ENCODE measurements around the gene SEL1L. TPM values are rescaled to one million over a fixed set of nuclear protein-coding genes. Genes with fewer than 3 reads are reported as not detected.

The SEL1L gene
- total and polyA plus RNA-seq, 2 donors (not counting 3 experiments of a cell fraction or from before 2014, with no cell fraction given): 15.0 to 95.0 TPM

- no peaks in the 10 kb centered on the region for H3K9me3 ChIP-seq (replicated peaks; ENCODE audit: control insufficient read depth, insufficient read depth, low read length)
- BruUV-seq (replicated peaks): no TSS peak
- no peaks in the 10 kb centered on the region for H3K9me1 ChIP-seq (replicated peaks; ENCODE audit: control insufficient read depth, extremely low read depth, insufficient read depth, low read length)
- intact Hi-C loops (cut with micrococcal nuclease): loop anchor here (5.0 kb wide), 1 partner anchor 213 kb away; the partner anchor contains the start of gene GTF2A1
- H3K4me2 ChIP-seq (ENCODE audit: insufficient read depth, low read length): peak overlapping the region; percentile 35
- ChIA-PET POLR2A (no interaction called here), CTCF (interaction anchor here (0.9 to 2.3 kb wide), 5 partner anchors 7 to 449 kb away, joined by 3 to 14 read pairs (median 4); no protein-coding TSS in a partner anchor)
- H3K27ac ChIP-seq (ENCODE audit: insufficient read depth, low read depth, low read length): no peak overlapping the region
- peaks cover 5% of the 10 kb centered on the region for H3K4me1 ChIP-seq (ENCODE audit: control insufficient read depth, extremely low read depth, insufficient read depth, low read length)
- peak overlapping the region; percentile 27 for H2AFZ ChIP-seq (ENCODE audit: low read depth, low read length)
- TF ChIP-seq MAX (IDR thresholded peaks at IDR 0.05; ENCODE audit: insufficient read depth, insufficient read length) (no peak), EZH2 (IDR thresholded peaks at IDR 0.05; ENCODE audit: borderline replicate concordance, low read depth, low read length, severe bottlenecking) (peak; percentile 78)
- no peak overlapping the region for H3K9ac ChIP-seq (replicated peaks; ENCODE audit: extremely low read depth, insufficient read depth, low read length)
- H3K27me3 ChIP-seq (ENCODE audit: control insufficient read depth in 2 of 2, insufficient read depth in 2 of 2, low read length in 2 of 2): peaks cover 34 to 36% of the 10 kb centered on the region in 2 experiments
- dilution Hi-C loops (cut with MboI; ENCODE audit: extremely low pct_ligation_motif_present, low sequenced_read_pairs): no loop called here
- FAIRE-seq (no peak), DNase-seq (ENCODE audit: low read depth, low spot score) (peak; percentile 29)
- no peaks in the 10 kb centered on the region for H4K20me1 ChIP-seq (replicated peaks; ENCODE audit: control insufficient read depth, extremely low read depth, insufficient read depth, low read length)
- no peaks in the 10 kb centered on the region for H3K79me2 ChIP-seq (ENCODE audit: control insufficient read depth, insufficient read depth, low read length)
- peak overlapping the region in 1 of 3 experiments; percentile 21 for H3K4me3 ChIP-seq (replicated peaks in 1 of 3; ENCODE audit: insufficient read depth in 1 of 3, low read depth in 1 of 3, low read length in 3 of 3)
- H3K36me3 ChIP-seq (ENCODE audit: control insufficient read depth in 2 of 2, extremely low read depth in 1 of 2, insufficient read depth in 2 of 2, low read length in 2 of 2): no peaks in the 10 kb centered on the region
Measured at GRCh38 chr14:81435391-81436295, 98.0 kb downstream of the SEL1L start.

- FAIRE-seq: no peak
- intact Hi-C loops (cut with micrococcal nuclease) (loop anchor here (5.0 kb wide), 1 partner anchor 213 kb away; the partner anchor contains the start of gene GTF2A1), dilution Hi-C loops (cut with MboI; ENCODE audit: extremely low pct_ligation_motif_present, low sequenced_read_pairs) (no loop called here)
- no TSS peak for BruUV-seq (replicated peaks)
- no peaks in the 10 kb centered on the region for H3K9me3 ChIP-seq (replicated peaks; ENCODE audit: control insufficient read depth, insufficient read depth, low read length)
- no peak overlapping the region for H2AFZ ChIP-seq (ENCODE audit: low read depth, low read length)
- no peak overlapping the region for H3K4me3 ChIP-seq (replicated peaks in 1 of 3; ENCODE audit: insufficient read depth in 1 of 3, low read depth in 1 of 3, low read length in 3 of 3)
- H3K79me2 ChIP-seq (ENCODE audit: control insufficient read depth, insufficient read depth, low read length): no peaks in the 10 kb centered on the region
- H3K27ac ChIP-seq (ENCODE audit: insufficient read depth, low read depth, low read length): no peak overlapping the region
- TF ChIP-seq GATA2 (IDR thresholded peaks at IDR 0.05; ENCODE audit: insufficient read depth, insufficient read length, low read depth, low read length) (no peak), EZH2 (IDR thresholded peaks at IDR 0.05; ENCODE audit: borderline replicate concordance, low read depth, low read length, severe bottlenecking) (no peak), FOS (IDR thresholded peaks at IDR 0.05; ENCODE audit: borderline replicate concordance, insufficient read depth, low read length) (no peak), POLR2A (IDR thresholded peaks at IDR 0.05; ENCODE audit: low read depth, low read length) (no peak), JUN (IDR thresholded peaks at IDR 0.05; ENCODE audit: borderline replicate concordance, insufficient read depth, insufficient read length, low read depth) (no peak)
- CTCF ChIA-PET: interaction anchor here (2.3 kb wide), 1 partner anchor 18 kb away, joined by 14 read pairs; no protein-coding TSS in a partner anchor
- H3K4me2 ChIP-seq (ENCODE audit: insufficient read depth, low read length): no peak overlapping the region
- no peak overlapping the region for H3K9ac ChIP-seq (replicated peaks; ENCODE audit: extremely low read depth, insufficient read depth, low read length)
- H3K9me1 ChIP-seq (replicated peaks; ENCODE audit: control insufficient read depth, extremely low read depth, insufficient read depth, low read length): no peaks in the 10 kb centered on the region
- POLR2A ChIA-PET: no interaction called here
- no peaks in the 10 kb centered on the region for H3K36me3 ChIP-seq (ENCODE audit: control insufficient read depth in 2 of 2, extremely low read depth in 1 of 2, insufficient read depth in 2 of 2, low read length in 2 of 2)
- no peaks in the 10 kb centered on the region for H4K20me1 ChIP-seq (replicated peaks; ENCODE audit: control insufficient read depth, extremely low read depth, insufficient read depth, low read length)
- DNase-seq (ENCODE audit: low read depth, low spot score): no peak
- H3K27me3 ChIP-seq (ENCODE audit: control insufficient read depth in 2 of 2, insufficient read depth in 2 of 2, low read length in 2 of 2): peaks cover 31 to 36% of the 10 kb centered on the region in 2 experiments
- H3K4me1 ChIP-seq (ENCODE audit: control insufficient read depth, extremely low read depth, insufficient read depth, low read length): peaks cover 5% of the 10 kb centered on the region
Measured at GRCh38 chr14:81435048-81435390, 98.6 kb downstream of the SEL1L start.

All from endothelial cell of umbilical vein (primary cell).